ENCODE measurements around the gene KAT7. TPM values are rescaled to one million over a fixed set of nuclear protein-coding genes. Genes with fewer than 3 reads are reported as not detected.

The KAT7 gene
- total and polyA plus RNA-seq, 10 of the 15 experiments (the other 5 are each of a cell fraction or from before 2014, with no cell fraction given): 6.6 to 45.8 (median 26.3) TPM

DNA sequence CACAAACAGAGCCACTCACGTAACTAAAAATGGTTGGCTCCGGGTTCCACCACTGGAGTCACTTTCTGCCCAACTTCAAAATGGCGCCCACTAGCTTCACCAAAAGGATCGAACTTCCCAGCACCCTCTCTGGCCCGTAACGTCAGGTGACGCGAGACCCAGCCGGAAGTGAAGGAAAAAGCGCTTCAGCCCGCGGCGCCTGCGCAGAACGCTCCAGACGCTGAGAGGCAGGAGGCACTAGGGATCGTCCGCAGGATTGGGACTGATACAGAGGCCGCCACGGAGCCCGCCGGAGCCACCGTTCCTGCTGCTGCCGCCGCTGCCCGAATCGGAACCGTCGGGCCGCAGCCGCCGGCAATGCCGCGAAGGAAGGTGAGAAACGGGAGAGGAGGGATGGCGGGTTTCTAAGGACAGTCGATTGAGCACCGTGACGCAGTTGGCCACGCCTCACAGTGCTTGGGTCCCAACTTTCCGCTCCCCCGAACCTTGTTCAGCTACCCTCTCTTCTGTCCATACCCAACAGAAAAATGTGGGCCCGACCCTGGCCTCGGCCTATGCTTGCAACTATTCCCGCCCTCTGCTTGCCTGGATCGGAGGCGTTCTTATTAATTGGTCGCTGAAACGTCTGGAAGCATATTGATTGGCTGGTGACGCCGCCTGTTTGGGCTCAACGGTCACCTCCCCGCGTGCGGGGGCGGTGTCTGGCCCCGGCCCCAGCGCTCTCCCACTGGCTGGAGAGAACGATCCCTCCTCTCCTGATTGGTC lies at the start of gene KAT7 (continued):
- no peak for TF ChIP-seq CUX1 (IDR thresholded peaks at IDR 0.05; ENCODE audit: insufficient replicate concordance, low read depth, low read length)
- TF ChIP-seq FOS (IDR thresholded peaks at IDR 0.05; ENCODE audit: borderline replicate concordance, extremely low read depth, insufficient read length): peak; percentile 98
- peak; percentile 99 for TF ChIP-seq LARP7 (IDR thresholded peaks at IDR 0.05)
- TF ChIP-seq YY1 (IDR thresholded peaks at IDR 0.05; ENCODE audit: low read depth, low read length): peak; percentile 100
- TF ChIP-seq TCF7 (IDR thresholded peaks at IDR 0.05; ENCODE audit: borderline replicate concordance): no peak
- TF ChIP-seq, protein P1, sequence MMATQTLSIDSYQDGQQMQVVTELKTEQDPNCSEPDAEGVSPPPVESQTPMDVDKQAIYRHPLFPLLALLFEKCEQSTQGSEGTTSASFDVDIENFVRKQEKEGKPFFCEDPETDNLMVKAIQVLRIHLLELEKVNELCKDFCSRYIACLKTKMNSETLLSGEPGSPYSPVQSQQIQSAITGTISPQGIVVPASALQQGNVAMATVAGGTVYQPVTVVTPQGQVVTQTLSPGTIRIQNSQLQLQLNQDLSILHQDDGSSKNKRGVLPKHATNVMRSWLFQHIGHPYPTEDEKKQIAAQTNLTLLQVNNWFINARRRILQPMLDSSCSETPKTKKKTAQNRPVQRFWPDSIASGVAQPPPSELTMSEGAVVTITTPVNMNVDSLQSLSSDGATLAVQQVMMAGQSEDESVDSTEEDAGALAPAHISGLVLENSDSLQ (IDR thresholded peaks at IDR 0.05): peak; percentile 99
- peak; percentile 37 to 48; a peak in 1 of 4 replicates for TF ChIP-seq EP300 (IDR thresholded peaks at IDR 0.05; ENCODE audit: borderline replicate concordance in 1 of 2, control insufficient read depth in 1 of 2, low read depth in 2 of 2, low read length in 2 of 2)
- TF ChIP-seq KDM1A (IDR thresholded peaks at IDR 0.05; ENCODE audit: borderline replicate concordance): no peak
- TF ChIP-seq NR2C1 (IDR thresholded peaks at IDR 0.05): peak; percentile 94
- peak; percentile 75 for TF ChIP-seq NRF1 (conservative IDR thresholded peaks at IDR 0.05; ENCODE audit: low read depth, low read length)
- no peak for TF ChIP-seq MTA2 (IDR thresholded peaks at IDR 0.05; ENCODE audit: low read depth)
- peak; percentile 97 for TF ChIP-seq POLR2AphosphoS5 (IDR thresholded peaks at IDR 0.05; ENCODE audit: low read length)
- TF ChIP-seq, protein P2, sequence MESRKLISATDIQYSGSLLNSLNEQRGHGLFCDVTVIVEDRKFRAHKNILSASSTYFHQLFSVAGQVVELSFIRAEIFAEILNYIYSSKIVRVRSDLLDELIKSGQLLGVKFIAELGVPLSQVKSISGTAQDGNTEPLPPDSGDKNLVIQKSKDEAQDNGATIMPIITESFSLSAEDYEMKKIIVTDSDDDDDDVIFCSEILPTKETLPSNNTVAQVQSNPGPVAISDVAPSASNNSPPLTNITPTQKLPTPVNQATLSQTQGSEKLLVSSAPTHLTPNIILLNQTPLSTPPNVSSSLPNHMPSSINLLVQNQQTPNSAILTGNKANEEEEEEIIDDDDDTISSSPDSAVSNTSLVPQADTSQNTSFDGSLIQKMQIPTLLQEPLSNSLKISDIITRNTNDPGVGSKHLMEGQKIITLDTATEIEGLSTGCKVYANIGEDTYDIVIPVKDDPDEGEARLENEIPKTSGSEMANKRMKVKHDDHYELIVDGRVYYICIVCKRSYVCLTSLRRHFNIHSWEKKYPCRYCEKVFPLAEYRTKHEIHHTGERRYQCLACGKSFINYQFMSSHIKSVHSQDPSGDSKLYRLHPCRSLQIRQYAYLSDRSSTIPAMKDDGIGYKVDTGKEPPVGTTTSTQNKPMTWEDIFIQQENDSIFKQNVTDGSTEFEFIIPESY (IDR thresholded peaks at IDR 0.05): 0 out of 2 replicates have a peak, but pooled peaks have one; percentile 10
- TF ChIP-seq REST (IDR thresholded peaks at IDR 0.05; ENCODE audit: low read depth, low read length): no peak
- TF ChIP-seq, protein P3, sequence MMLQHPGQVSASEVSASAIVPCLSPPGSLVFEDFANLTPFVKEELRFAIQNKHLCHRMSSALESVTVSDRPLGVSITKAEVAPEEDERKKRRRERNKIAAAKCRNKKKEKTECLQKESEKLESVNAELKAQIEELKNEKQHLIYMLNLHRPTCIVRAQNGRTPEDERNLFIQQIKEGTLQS (IDR thresholded peaks at IDR 0.05; ENCODE audit: borderline replicate concordance, extremely low read depth, low read depth, low read length): peak; percentile 64; the same call in 1 of the 2 replicates
- TF ChIP-seq ESRRA (IDR thresholded peaks at IDR 0.05; ENCODE audit: low read length): peak; percentile 30; the same call in 1 of the 2 replicates
- TF ChIP-seq CBX5 (IDR thresholded peaks at IDR 0.05; ENCODE audit: low read depth): no peak

Measured in GM12878 (cell line).